K562 (cell line): ENCODE results near the gene ANKRD16. TPM values are rescaled to one million over a fixed set of nuclear protein-coding genes. Genes with fewer than 3 reads are reported as not detected.

Experiments used
- ARID1B ChIP-seq: fragments of 450-650 bp; IDR thresholded peaks from 2 replicates; pipeline ENCODE4 v1.6.1; 2016; ENCODE audit warnings: antibody characterized with exemption, mild to moderate bottlenecking, inconsistent platforms
- CBFA2T3 ChIP-seq: fragments of 450-650 bp; IDR thresholded peaks from 2 replicates; pipeline ENCODE4 v1.6.1; 2017
- E2F6 ChIP-seq, 2 experiments: IDR thresholded peaks; 2 replicates each; pipeline ENCODE4 v1.6.1; 2011; ENCODE audit warnings: borderline replicate concordance in 1 of 2, control low read depth in 1 of 2, low read depth in 1 of 2, low read length in 1 of 2, mild to moderate bottlenecking in 1 of 2, mixed read lengths in 1 of 2, moderate library complexity in 1 of 2; ENCODE audit not compliant: insufficient read depth in 1 of 2, insufficient read length in 1 of 2, poor library complexity in 1 of 2, severe bottlenecking in 1 of 2; ENCODE audit errors: extremely low read depth in 1 of 2
- ESRRA ChIP-seq: fragments of 450-650 bp; IDR thresholded peaks from 2 replicates; pipeline ENCODE4 v1.6.1; 2014; ENCODE audit warnings: low read depth, mild to moderate bottlenecking, moderate library complexity, borderline replicate concordance
- GABPB1 ChIP-seq: sonication (generic); formaldehyde crosslinking; IDR thresholded peaks from 2 replicates; pipeline ENCODE4 v1.8.0; 2022; ENCODE audit warnings: mild to moderate bottlenecking, missing genetic modification reagents
- HNRNPH1 ChIP-seq: fragments of 200-400 bp; formaldehyde crosslinking; optimal IDR thresholded peaks from 2 replicates; pipeline ENCODE3; 2017; ENCODE audit warnings: low read depth, mild to moderate bottlenecking, low read length, moderate library complexity
- KLF16 ChIP-seq: IDR thresholded peaks from 2 replicates; pipeline ENCODE4 v1.6.1; 2016; ENCODE audit warnings: antibody characterized with exemption
- KLF6 ChIP-seq: fragments of 250-450 bp; sonication (Bioruptor Pico); IDR thresholded peaks from 2 replicates; pipeline ENCODE4 v1.4.0; 2020; ENCODE audit warnings: mild to moderate bottlenecking, moderate library complexity, borderline replicate concordance
- NR3C1 ChIP-seq: sonication (generic); formaldehyde crosslinking; IDR thresholded peaks from 2 replicates; pipeline ENCODE4 v1.8.1; 2022; ENCODE audit warnings: missing genetic modification reagents
- PHF8 ChIP-seq: fragments of 200-600 bp; sonication (generic); IDR thresholded peaks from 2 replicates; pipeline ENCODE4 v1.6.1; 2012; ENCODE audit warnings: mixed run types, mild to moderate bottlenecking, inconsistent platforms, low read length, moderate library complexity, borderline replicate concordance
- SRSF9 ChIP-seq: fragments of 200-400 bp; formaldehyde crosslinking; IDR thresholded peaks from 2 replicates; pipeline ENCODE4 v1.6.1; 2017; ENCODE audit warnings: low read depth, low read length, borderline replicate concordance
- TBP ChIP-seq: optimal IDR thresholded peaks from 2 replicates; pipeline ENCODE3; 2011; ENCODE audit warnings: low read depth, low read length, improper control_type of control experiment
- TCFL5 ChIP-seq: fragments of 250-450 bp; sonication (Bioruptor Pico); conservative IDR thresholded peaks from 2 replicates; pipeline ENCODE4 v1.6.1; 2021; ENCODE audit warnings: mild to moderate bottlenecking, moderate library complexity, matching md5 sums
- TRIM24 ChIP-seq, 2 experiments: fragments of 450-650 bp; IDR thresholded peaks; 2 replicates each; pipeline ENCODE4 v1.6.1; 2016
- ZBTB11 ChIP-seq, 3 experiments: fragments of 200-800 bp in 1 of 3; fragments of 250-450 bp in 1 of 3; fragments of 450-650 bp in 1 of 3; sonication (Bioruptor Pico) in 1 of 3; sonication (Bioruptor generic) in 1 of 3; formaldehyde crosslinking in 1 of 3; IDR thresholded peaks; 2 replicates each; pipeline versions ENCODE4 v1.6.1 to v1.8.0; 2016 to 2022; ENCODE audit warnings: mild to moderate bottlenecking in 2 of 3, missing genetic modification characterization in 2 of 3, missing compliant biosample characterization in 1 of 3, moderate library complexity in 1 of 3
- ZNF184 ChIP-seq: sonication (generic); formaldehyde crosslinking; IDR thresholded peaks from 2 replicates; pipeline ENCODE4 v1.5.0; 2020; ENCODE audit warnings: missing genetic modification reagents
- ZNF253 ChIP-seq: fragments of 250-450 bp; sonication (Bioruptor Pico); conservative IDR thresholded peaks from 2 replicates; pipeline ENCODE4 v1.6.1; 2021; ENCODE audit warnings: mild to moderate bottlenecking
- ZNF263 ChIP-seq: sonication (generic); formaldehyde crosslinking; IDR thresholded peaks from 2 replicates; pipeline ENCODE4 v1.8.0; 2022; ENCODE audit warnings: mild to moderate bottlenecking, missing genetic modification reagents, borderline replicate concordance
- ZNF384 ChIP-seq: IDR thresholded peaks from 2 replicates; pipeline ENCODE4 v1.6.1; 2012; ENCODE audit warnings: low read depth, low read length, improper control_type of control experiment
- ZNF444 ChIP-seq: fragments of 250-450 bp; sonication (Bioruptor Pico); IDR thresholded peaks from 2 replicates; pipeline ENCODE4 v1.4.0; 2020; ENCODE audit warnings: mild to moderate bottlenecking, moderate library complexity
- ZNF561 ChIP-seq: fragments of 450-650 bp; formaldehyde crosslinking; conservative IDR thresholded peaks from 2 replicates; pipeline ENCODE4 v1.4.0; 2020; ENCODE audit warnings: mild to moderate bottlenecking, moderate library complexity
- ZNF696 ChIP-seq: fragments of 250-450 bp; sonication (Bioruptor Pico); conservative IDR thresholded peaks from 2 replicates; pipeline ENCODE4 v1.4.0; 2020; ENCODE audit warnings: mild to moderate bottlenecking, moderate library complexity
- polyA plus RNA-seq, 8 experiments: library from polyadenylated mRNA; depleted of rRNA in 4 of 8; stranded (reverse) in 5 of 8; unstranded in 3 of 8; fragments of >200 nt; fragmentation: Nextera tagmentation in 2 of 8; fragmentation: Illumina TruSeq in 1 of 8; extraction: Ambion mirVana in 2 of 8; extraction: Trizol in 1 of 8; gene quantifications; 2 replicates each; pipeline versions ENCODE4 v1.2.1 to v1.2.3, GENCODE V29; 2011 to 2014; ENCODE audit warnings: inconsistent platforms in 1 of 8, missing spikeins in 1 of 8
- total RNA-seq, 7 experiments: library from RNA; depleted of rRNA in 6 of 7; stranded (reverse); fragments of >200 nt in 6 of 7; fragmentation: Illumina TruSeq in 2 of 7; extraction: Trizol in 2 of 7; gene quantifications; 2 replicates each; pipeline versions ENCODE4 v1.2.1 to v1.2.3, GENCODE V29; 2011 to 2021; ENCODE audit warnings: low replicate concordance in 1 of 7
- TF ChIP-seq, protein P1 (sequence below): sonication (generic); formaldehyde crosslinking; IDR thresholded peaks from 2 replicates; pipeline ENCODE4 v1.9.0; 2022; ENCODE audit warnings: mild to moderate bottlenecking, missing genetic modification reagents

ANKRD16 gene
- total and polyA plus RNA-seq, 9 of the 15 experiments (the other 6 are each of a cell fraction or from before 2014, with no cell fraction given) = 1.5 to 16.0 (median 9.5) TPM

GRCh38 chr10:5813341-5814109 lies 76.2 kb downstream of the ANKRD16 start, which contains the start of gene GDI2 (continued):
- TF ChIP-seq E2F6 (IDR thresholded peaks at IDR 0.05; ENCODE audit: borderline replicate concordance in 1 of 2, extremely low read depth in 1 of 2, insufficient read depth in 1 of 2, insufficient read length in 1 of 2, low read depth in 1 of 2, low read length in 1 of 2, poor library complexity in 1 of 2, severe bottlenecking in 1 of 2) = peak; percentile 97 to 99
- TF ChIP-seq TRIM24 (IDR thresholded peaks at IDR 0.05) = peak; percentile 7 to 37; a peak in 2 of 4 replicates
- peak; percentile 42; the same call in 1 of the 2 replicates for TF ChIP-seq ZNF263
- no peak for TF ChIP-seq KLF16
- TF ChIP-seq ZNF253 (CRISPR knock-in tag) = no peak
- TF ChIP-seq PHF8 = peak; percentile 88; the same call in 1 of the 2 replicates
- peak; percentile 77 for TF ChIP-seq NR3C1
- TF ChIP-seq GABPB1 = peak; percentile 91
- no peak for TF ChIP-seq HNRNPH1
- no peak for TF ChIP-seq TCFL5 (CRISPR knock-in tag)
- 0 out of 2 replicates have a peak, but pooled peaks have one; percentile 30 for TF ChIP-seq KLF6
- no peak for TF ChIP-seq ZNF696
- no peak for TF ChIP-seq ZNF184 (CRISPR knock-in tag)
- TF ChIP-seq ZBTB11 (CRISPR knock-in tag; IDR thresholded peaks at IDR 0.05) = peak in 1 of 3 experiments; percentile 12; a peak in 1 of 6 replicates
- no peak for TF ChIP-seq SRSF9
- TF ChIP-seq CBFA2T3 = no peak
- TF ChIP-seq ZNF444 (CRISPR knock-in tag) = no peak
- TF ChIP-seq TBP = peak; percentile 93
- TF ChIP-seq ARID1B = no peak
- TF ChIP-seq, protein P1, sequence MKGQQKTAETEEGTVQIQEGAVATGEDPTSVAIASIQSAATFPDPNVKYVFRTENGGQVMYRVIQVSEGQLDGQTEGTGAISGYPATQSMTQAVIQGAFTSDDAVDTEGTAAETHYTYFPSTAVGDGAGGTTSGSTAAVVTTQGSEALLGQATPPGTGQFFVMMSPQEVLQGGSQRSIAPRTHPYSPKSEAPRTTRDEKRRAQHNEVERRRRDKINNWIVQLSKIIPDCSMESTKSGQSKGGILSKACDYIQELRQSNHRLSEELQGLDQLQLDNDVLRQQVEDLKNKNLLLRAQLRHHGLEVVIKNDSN (CRISPR knock-in tag) = peak; percentile 69; the same call in 1 of the 2 replicates
- TF ChIP-seq ZNF561 (CRISPR knock-in tag) = no peak
- TF ChIP-seq ESRRA = peak; percentile 84
- peak; percentile 99 for TF ChIP-seq ZNF384
